Right atrium auricular region (tissue), 2 donors: Measurements from ENCODE around the gene TARS3. TPM values are rescaled to one million over a fixed set of nuclear protein-coding genes. Genes with fewer than 3 reads are reported as not detected.
"Not testable (repeated sequence)": the region's sequence is repeated elsewhere in the genome, so short reads cannot be mapped to it uniquely, and the experiment has no call there.

ENCODE experiments used
- DNase-seq: peaks from one replicate; pipeline ENCODE4 v3.0.0-alpha.2; 2019; ENCODE audit warnings: low spot score
- H3K27ac ChIP-seq, 2 donors: fragments of 200-600 bp; sonication (generic); 1 replicate in 1 of 2; 2 replicates in 1 of 2; pipeline ENCODE4 v1.5.1; 2016 to 2019
- H3K27me3 ChIP-seq, 2 donors: fragments of 200-600 bp; sonication (generic); one replicate each; pipeline versions ENCODE4 v1.5.1 to v1.6.0; 2017 to 2019
- H3K36me3 ChIP-seq: fragments of 200-600 bp; sonication (generic); one replicate; pipeline ENCODE4 v1.5.1; 2016
- H3K4me1 ChIP-seq, 2 donors: fragments of 200-600 bp; sonication (generic); one replicate each; pipeline versions ENCODE4 v1.5.1 to v1.6.0; 2017 to 2019
- H3K4me3 ChIP-seq, 2 donors: fragments of 200-600 bp; sonication (generic); 1 replicate in 1 of 2; 2 replicates in 1 of 2; pipeline ENCODE4 v1.5.1; 2017 to 2019; ENCODE audit warnings: mild to moderate bottlenecking in 1 of 2, moderate library complexity in 1 of 2
- H3K9me3 ChIP-seq, 2 donors: fragments of 200-600 bp; sonication (generic); one replicate each; pipeline ENCODE4 v1.5.1; 2019
- CTCF ChIP-seq, 2 donors: fragments of 200-600 bp; sonication (generic); IDR thresholded peaks; one replicate each; pipeline ENCODE4 v1.5.1; 2019; ENCODE audit warnings: antibody characterized with exemption in 2 of 2
- total RNA-seq, 2 donors: library from RNA; depleted of rRNA; stranded (reverse); fragments of >200 nt; gene quantifications; one replicate each; pipeline ENCODE4 v1.1.0, GENCODE V29; 2016

The TARS3 gene
- total RNA-seq, 2 donors from 2014 or later, result 24.4 to 33.0 TPM

GRCh38 chr15:101633356-101633755, 90.9 kb downstream of the TARS3 start:
- Histone ChIP-seq H3K4me1 (no peaks in the 10 kb centered on the region), H3K9me3 (no peaks in the 10 kb centered on the region), H3K27me3 (no peaks in the 10 kb centered on the region), H3K36me3 (no peaks in the 10 kb centered on the region), H3K27ac (no peak overlapping the region), H3K4me3 (no peak overlapping the region)
- TF ChIP-seq CTCF (IDR thresholded peaks at IDR 0.05), result no peak
- DNase-seq, result no peak

GRCh38 chr15:101626729-101627128, 97.5 kb downstream of the TARS3 start:
- not testable (repeated sequence) for H3K27me3 ChIP-seq, DNase-seq, H3K4me3 ChIP-seq, H3K4me1 ChIP-seq, H3K27ac ChIP-seq, H3K9me3 ChIP-seq, H3K36me3 ChIP-seq

GRCh38 chr15:101625980-101626379, 98.3 kb downstream of the TARS3 start:
- TF ChIP-seq CTCF (IDR thresholded peaks at IDR 0.05), result no peak
- H3K4me3 ChIP-seq, result no peak overlapping the region

GRCh38 chr15:101625184-101625583, 99.1 kb downstream of the TARS3 start:
- H3K27ac ChIP-seq, result peak overlapping the region in 1 of 2 donors; percentile 41
- H3K27me3 ChIP-seq, result no peaks in the 10 kb centered on the region
- no peak for TF ChIP-seq CTCF (IDR thresholded peaks at IDR 0.05)
- no peak overlapping the region for H3K4me3 ChIP-seq
- no peak for DNase-seq
- no peaks in the 10 kb centered on the region for H3K36me3 ChIP-seq
- H3K9me3 ChIP-seq, result no peaks in the 10 kb centered on the region
- peaks cover 0 to 10% of the 10 kb centered on the region in 2 donors for H3K4me1 ChIP-seq

More at GRCh38 chr15:101625980-101626379, 98.3 kb downstream of the TARS3 start:
- H3K36me3 ChIP-seq, result no peaks in the 10 kb centered on the region
- H3K27ac ChIP-seq, result peak overlapping the region; percentile 29 to 41
- H3K27me3 ChIP-seq, result no peaks in the 10 kb centered on the region
- H3K4me1 ChIP-seq, result peaks cover 0 to 6% of the 10 kb centered on the region in 2 donors
- H3K9me3 ChIP-seq, result no peaks in the 10 kb centered on the region
- DNase-seq, result no peak

GRCh38 chr15:101623367-101624304, 100.6 kb downstream of the TARS3 start:
- TF ChIP-seq CTCF (IDR thresholded peaks at IDR 0.05), result no peak
- H3K4me3 ChIP-seq, result no peak overlapping the region
- no peaks in the 10 kb centered on the region for H3K27me3 ChIP-seq
- H3K27ac ChIP-seq, result no peak overlapping the region
- H3K9me3 ChIP-seq, result no peaks in the 10 kb centered on the region
- peaks cover 0 to 10% of the 10 kb centered on the region in 2 donors for H3K4me1 ChIP-seq
- DNase-seq, result no peak
- H3K36me3 ChIP-seq, result no peaks in the 10 kb centered on the region

- Histone ChIP-seq H3K9me3 (no peaks in the 10 kb centered on the region), H3K36me3 (no peaks in the 10 kb centered on the region), H3K27me3 (no peaks in the 10 kb centered on the region), H3K27ac (no peak overlapping the region), H3K4me3 (no peak overlapping the region), H3K4me1 (peaks cover 0 to 25% of the 10 kb centered on the region in 2 donors)
- TF ChIP-seq CTCF (IDR thresholded peaks at IDR 0.05), result no peak
- no peak for DNase-seq
Observed at GRCh38 chr15:101621961-101622360, 102.3 kb downstream of the TARS3 start.
